Prostate gland (tissue), 2 donors: ENCODE data around the gene CCDC28B.

Experiments used
- CTCF ChIP-seq, 4 experiments: fragments of 200-600 bp in 2 of 4; fragments of 450-650 bp in 2 of 4; sonication (generic) in 2 of 4; IDR thresholded peaks; 1 replicate in 3 of 4; 2 replicates in 1 of 4; pipeline ENCODE4 v1.5.1; 2016 to 2019; ENCODE audit warnings: antibody characterized with exemption in 4 of 4, mild to moderate bottlenecking in 2 of 4, moderate library complexity in 2 of 4
- POLR2A ChIP-seq: fragments of 450-650 bp; IDR thresholded peaks from one replicate; pipeline ENCODE4 v1.6.1; 2016; ENCODE audit warnings: antibody characterized with exemption, mild to moderate bottlenecking
- POLR2AphosphoS5 ChIP-seq: sonication (generic); formaldehyde crosslinking; IDR thresholded peaks from one replicate; pipeline ENCODE4 v1.6.1; 2017; ENCODE audit warnings: antibody characterized with exemption

DNA sequence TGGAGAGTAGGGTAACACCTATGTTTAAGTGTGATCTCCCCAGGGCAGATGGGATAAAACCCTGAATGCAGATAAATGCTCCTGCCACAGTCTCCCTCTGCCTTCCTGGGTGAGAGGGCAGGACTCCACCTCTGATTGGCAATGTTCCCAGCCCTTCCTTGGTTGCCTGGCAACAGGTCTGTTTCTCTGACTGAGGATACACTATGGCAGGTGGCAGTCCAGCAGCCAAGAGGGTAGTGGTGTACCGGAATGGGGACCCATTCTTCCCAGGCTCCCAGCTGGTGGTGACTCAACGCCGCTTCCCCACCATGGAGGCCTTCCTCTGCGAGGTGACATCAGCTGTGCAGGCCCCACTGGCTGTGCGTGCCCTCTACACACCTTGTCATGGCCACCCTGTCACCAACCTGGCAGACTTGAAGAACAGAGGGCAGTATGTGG lies 8.5 kb downstream of the CCDC28B start, which contains the start of gene DCDC2B:
- TF ChIP-seq CTCF (IDR thresholded peaks at IDR 0.05), result no peak
- no peak for TF ChIP-seq POLR2A
- no peak for TF ChIP-seq POLR2AphosphoS5
